Measurements from ENCODE around the gene PLSCR4.

PLSCR4 gene

DNA sequence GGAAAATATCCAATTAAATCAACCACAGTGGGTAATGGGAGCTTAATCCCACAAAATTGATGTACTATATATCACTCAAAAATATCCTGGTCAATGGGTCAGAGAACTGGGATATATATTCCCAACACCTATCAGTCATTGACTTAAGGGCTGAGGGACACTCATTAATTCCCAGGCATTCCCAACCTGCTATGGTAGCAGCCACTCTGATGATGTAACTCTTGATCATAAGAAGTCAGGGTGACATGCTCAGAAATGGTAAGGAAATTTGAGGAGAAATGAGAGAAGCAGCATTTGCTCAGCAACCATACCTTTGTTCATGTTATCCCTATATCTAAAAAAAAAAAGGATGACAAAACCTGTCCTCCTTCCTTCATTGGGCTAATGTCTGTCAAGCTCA is 86.8 kb downstream of the PLSCR4 start:
- Mint-ChIP-seq H3K9me3 (no peaks in the 10 kb centered on the region), H3K4me3 (no peak overlapping the region), H3K4me1 (peaks cover 16% of the 10 kb centered on the region), H3K36me3 (no peaks in the 10 kb centered on the region), H3K27me3 (peaks cover 38% of the 10 kb centered on the region), H3K27ac (no peak overlapping the region)

DNA sequence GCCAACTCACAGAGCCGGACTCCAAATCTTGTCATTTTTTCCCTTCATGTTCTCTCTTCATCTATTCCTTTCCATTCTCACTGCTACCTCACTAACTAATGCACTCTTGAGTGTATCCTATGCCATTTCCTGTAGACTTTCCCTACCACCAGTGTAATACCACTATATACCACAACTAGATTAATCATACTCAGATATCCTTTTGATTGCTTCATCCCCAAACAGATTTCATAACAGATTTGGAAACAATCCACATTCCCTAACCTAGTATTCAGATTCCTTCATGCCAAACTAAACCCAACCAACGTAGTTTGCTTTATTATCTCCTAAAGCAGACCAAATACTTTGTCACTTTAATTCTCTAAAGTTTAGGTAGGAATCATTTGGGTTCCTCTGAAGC is 87.3 kb downstream of the PLSCR4 start:
- no peaks in the 10 kb centered on the region for H3K9me3 Mint-ChIP-seq
- peaks cover 41% of the 10 kb centered on the region for H3K27me3 Mint-ChIP-seq
- no peak overlapping the region for H3K27ac Mint-ChIP-seq
- no peaks in the 10 kb centered on the region for H3K36me3 Mint-ChIP-seq
- no peak overlapping the region for H3K4me3 Mint-ChIP-seq
- H3K4me1 Mint-ChIP-seq = peaks cover 16% of the 10 kb centered on the region

DNA sequence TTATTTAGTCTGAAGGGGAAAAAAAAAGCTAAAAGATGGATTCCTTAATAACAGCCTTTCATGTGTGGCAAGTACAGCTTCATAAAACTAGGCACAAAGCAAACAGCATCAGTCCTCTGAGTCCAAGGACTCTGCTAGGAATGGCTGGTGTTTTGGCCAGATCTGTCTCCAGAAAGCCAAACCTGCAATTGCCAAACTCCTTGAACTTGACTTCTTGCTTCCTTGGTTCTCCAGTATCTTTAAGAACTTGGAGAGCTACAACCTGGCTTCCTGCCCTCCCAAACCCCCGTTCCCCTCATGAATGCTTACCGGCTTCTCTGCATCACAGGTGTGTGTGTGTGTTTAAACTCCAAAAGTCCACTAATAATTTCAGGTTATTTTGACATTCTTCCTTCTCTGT is 88.3 kb downstream of the PLSCR4 start:
- H3K4me1 Mint-ChIP-seq = peaks cover 16% of the 10 kb centered on the region
- no peak overlapping the region for H3K27ac Mint-ChIP-seq
- H3K36me3 Mint-ChIP-seq = no peaks in the 10 kb centered on the region
- no peak overlapping the region for H3K4me3 Mint-ChIP-seq
- no peaks in the 10 kb centered on the region for H3K9me3 Mint-ChIP-seq
- peaks cover 43% of the 10 kb centered on the region for H3K27me3 Mint-ChIP-seq

DNA sequence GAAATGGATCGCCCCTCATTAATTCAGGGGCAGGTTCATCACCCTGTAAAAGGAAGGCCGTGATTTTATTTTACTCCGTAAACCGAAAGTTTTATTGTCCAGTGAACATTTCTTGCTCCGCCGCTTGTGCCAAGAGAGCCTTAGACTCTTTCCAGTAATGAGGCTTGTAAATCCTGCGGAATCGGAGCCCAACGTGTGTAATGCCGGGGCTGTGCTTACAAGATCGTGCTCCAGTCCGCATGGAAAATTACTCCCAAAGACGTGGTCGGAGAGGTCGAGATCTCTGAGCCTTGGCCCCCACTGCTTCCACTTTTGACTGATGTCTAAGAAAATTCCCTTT is 89.3 kb downstream of the PLSCR4 start:
- Mint-ChIP-seq H3K4me1 (peaks cover 16% of the 10 kb centered on the region), H3K36me3 (no peaks in the 10 kb centered on the region), H3K9me3 (no peaks in the 10 kb centered on the region), H3K27me3 (peaks cover 45% of the 10 kb centered on the region), H3K27ac (no peak overlapping the region), H3K4me3 (peak overlapping the region; percentile 20)

DNA sequence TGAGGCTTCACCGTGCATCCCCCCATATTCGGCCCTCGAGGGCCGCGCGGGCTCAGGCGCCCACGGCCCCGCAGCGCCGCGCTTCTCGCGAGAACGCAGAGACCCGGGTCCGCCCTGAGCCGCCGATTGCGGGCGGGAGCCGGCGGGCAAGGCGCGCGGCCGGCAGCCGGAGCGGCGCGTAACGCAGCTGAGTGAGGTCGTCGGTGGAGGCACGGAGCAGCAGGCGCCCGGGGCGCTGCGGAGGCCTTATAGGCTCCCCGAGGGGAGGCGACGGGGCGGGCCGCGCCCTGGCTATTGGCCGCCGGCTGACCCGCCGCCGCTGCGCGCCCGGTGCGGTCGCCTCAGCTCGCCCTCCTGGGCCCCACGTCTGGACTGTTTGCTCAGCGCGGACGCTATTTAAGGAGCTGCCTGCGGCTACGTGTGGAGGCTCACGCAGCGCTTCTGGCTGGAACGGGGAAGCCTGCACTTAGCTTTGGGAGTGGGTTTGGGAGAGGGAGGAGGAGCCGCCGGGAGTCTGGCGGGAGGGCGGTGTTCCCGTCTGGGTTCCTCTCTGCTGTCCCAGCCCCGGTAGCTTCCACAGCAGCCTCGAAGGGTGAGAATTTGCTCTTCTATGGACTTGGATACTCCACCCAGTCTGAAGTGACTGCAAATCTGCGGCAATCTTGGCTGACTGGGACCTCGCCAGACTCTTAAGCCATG is 89.8 kb downstream of the PLSCR4 start, which contains the start of gene PLOD2:
Gene PLOD2 (minus strand): TSS at position 221 of the 699 bp plus-strand sequence. CDS start 195 bp downstream, at position 26.
- peaks cover 45% of the 10 kb centered on the region for H3K27me3 Mint-ChIP-seq
- no peaks in the 10 kb centered on the region for H3K36me3 Mint-ChIP-seq
- H3K4me1 Mint-ChIP-seq = peaks cover 16% of the 10 kb centered on the region
- H3K9me3 Mint-ChIP-seq = no peaks in the 10 kb centered on the region
- H3K4me3 Mint-ChIP-seq = peak within 1 kb of the TSS; percentile 51
- H3K27ac Mint-ChIP-seq = peak within 1 kb of the TSS; percentile 47

DNA sequence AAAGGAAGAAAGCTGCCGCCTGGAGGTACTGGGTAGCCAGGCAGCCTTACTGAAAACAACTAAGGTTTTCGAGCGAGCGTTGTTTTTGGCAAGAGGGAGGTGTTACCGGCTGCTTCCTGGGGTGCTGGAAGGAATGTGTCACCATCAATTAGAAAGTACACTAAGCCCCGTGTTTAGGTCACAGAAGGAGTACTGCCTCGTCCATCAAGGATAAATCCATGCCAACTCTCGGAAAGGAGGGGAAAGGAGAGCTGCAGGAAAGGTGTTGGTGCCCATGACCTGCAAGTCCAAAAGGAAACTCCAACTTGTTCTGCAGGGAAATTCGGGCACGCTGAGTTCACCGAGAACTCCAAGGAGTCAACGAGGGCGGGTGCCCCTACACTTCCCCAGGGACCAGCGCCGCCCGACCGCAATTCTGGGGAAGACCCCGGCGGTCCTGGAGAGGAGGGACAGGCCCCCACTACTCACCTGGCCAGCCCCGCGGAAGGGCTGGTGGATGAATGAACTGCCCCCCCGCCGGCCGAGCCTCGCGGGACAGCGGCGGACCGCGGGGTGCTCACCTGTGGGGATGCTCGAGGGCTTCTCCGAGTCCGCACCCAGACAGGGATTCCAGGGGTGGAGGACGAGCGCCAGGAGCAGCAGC is 90.5 kb downstream of the PLSCR4 start:
- H3K9me3 Mint-ChIP-seq = no peaks in the 10 kb centered on the region
- peak overlapping the region; percentile 47 for H3K27ac Mint-ChIP-seq
- H3K4me1 Mint-ChIP-seq = peaks cover 16% of the 10 kb centered on the region
- peaks cover 46% of the 10 kb centered on the region for H3K27me3 Mint-ChIP-seq
- no peaks in the 10 kb centered on the region for H3K36me3 Mint-ChIP-seq
- H3K4me3 Mint-ChIP-seq = peak overlapping the region; percentile 51

DNA sequence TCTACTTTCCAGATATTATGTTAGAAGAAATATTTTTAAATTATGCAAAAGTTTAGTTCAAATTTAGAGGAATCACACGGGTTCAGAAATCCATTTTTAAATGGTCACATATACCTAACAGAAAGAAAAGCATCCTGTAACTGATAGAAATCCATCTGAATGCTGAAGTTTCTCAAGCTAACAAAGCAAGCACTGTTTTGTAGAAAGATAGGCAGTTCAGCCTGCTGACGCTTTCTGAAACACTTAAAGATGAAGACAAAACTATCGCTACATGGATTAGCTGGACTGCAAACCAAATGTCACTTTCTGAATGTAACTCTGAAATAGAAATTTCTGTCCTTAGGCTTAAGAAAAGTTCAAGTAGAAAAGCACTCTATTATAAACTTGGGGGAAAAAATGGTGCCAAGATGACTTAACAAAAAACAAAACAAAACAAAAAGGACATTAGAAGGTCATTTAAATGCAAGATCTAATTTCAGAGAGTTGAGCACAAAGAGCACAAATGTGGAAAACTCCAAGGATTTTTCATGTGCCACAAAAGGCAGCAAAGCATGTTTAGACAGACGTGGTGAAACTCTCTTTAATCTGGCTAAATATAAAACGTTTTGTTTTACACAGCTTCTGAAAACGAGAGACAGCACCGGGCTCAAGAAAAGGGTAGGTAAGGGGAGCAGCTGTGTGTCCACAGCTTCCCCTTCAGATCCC is 91.1 kb downstream of the PLSCR4 start:
- Mint-ChIP-seq H3K27ac (no peak overlapping the region), H3K4me3 (peak overlapping the region; percentile 51), H3K9me3 (no peaks in the 10 kb centered on the region), H3K36me3 (no peaks in the 10 kb centered on the region), H3K27me3 (peaks cover 45% of the 10 kb centered on the region), H3K4me1 (peaks cover 16% of the 10 kb centered on the region)

DNA sequence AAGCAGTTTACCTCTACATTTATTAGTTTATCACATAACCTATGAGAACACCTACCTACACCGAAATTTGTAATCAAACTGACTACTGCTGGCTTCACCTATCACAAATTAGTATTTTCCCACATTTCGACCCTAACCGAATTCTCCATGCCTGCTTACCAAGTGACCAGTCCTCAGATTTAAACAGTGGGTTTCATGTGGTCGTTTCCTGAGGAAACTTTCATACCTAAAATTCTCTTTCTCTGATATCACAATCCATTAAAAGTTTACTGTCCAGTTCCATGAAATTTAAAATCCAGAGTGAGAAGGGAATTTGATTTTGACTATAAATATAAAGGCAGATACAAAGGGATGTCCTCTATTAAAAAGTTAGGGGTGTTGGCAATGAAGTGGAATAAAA is 91.9 kb downstream of the PLSCR4 start:
- Mint-ChIP-seq H3K27ac (no peak overlapping the region), H3K4me1 (peaks cover 16% of the 10 kb centered on the region), H3K27me3 (peaks cover 40% of the 10 kb centered on the region), H3K4me3 (no peak overlapping the region), H3K9me3 (no peaks in the 10 kb centered on the region), H3K36me3 (no peaks in the 10 kb centered on the region)

DNA sequence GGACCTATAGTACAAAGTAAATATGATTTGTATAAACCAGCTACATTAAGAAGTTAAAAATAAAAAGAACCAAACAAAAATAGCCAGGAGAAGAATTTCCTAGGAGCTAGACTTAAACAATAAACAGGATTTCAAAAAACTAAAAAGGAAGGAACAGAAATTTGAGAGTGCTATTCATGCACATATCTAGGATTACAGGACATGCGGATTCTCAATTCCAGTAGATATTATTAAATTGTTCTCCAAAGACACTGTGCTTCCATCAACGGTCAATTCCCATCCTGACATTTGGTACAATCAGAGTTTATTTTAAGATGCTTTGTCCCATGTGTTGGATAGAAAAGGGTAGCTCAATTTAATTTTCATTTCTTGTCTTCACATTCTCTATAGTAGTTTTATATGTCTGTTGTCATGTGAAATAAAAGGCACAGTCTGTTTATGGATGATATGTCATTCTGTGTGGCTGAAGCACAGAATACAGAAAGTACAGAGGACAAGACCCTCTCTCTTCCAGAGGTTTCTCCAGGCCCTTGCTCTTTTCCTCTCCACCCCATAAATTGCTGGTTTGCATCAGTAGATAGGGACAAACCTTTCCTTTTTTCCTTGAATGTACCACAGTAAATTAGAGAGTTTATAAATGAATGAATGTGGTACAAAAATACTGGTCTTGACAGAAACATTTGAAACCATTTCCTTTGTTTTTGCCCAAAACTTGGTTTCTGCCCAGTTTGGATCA is 93.4 kb downstream of the PLSCR4 start:
- Mint-ChIP-seq H3K27ac (no peak overlapping the region), H3K9me3 (no peaks in the 10 kb centered on the region), H3K4me1 (peaks cover 16% of the 10 kb centered on the region), H3K36me3 (no peaks in the 10 kb centered on the region), H3K27me3 (peaks cover 37% of the 10 kb centered on the region), H3K4me3 (no peak overlapping the region)

DNA sequence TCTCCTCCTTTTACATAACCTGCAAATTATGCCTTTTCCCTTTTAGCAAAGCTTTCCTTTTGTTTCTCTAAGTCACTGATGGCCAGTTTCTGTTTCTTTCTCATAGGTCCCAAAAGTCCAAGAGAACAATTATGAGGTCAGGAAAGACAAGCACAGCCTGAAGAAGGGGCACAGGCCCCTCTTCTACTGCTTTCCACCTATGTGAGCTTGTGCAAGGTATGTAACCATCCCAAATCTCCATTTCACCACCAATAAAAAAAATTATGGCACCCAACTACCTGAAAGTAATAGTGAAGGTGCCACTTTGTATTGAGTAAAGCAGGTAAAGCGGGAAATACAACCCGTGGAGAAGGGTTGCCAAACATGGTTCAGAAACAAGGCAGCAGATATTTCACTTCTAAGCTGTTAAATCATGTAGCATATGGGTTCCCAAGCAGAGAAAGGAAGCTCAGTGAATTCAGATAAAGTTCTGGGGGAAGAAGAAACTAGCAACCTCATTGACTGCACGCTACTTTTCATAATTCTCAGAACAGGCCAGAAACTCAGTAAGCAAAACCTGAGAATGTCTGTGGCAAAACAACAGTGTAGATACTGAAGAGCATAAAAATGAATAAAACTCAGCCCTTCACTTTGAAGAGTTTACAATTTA is 94.1 kb downstream of the PLSCR4 start:
- Mint-ChIP-seq H3K9me3 (no peaks in the 10 kb centered on the region), H3K27me3 (peaks cover 32% of the 10 kb centered on the region), H3K27ac (no peak overlapping the region), H3K36me3 (no peaks in the 10 kb centered on the region), H3K4me3 (no peak overlapping the region), H3K4me1 (peaks cover 13% of the 10 kb centered on the region)

DNA sequence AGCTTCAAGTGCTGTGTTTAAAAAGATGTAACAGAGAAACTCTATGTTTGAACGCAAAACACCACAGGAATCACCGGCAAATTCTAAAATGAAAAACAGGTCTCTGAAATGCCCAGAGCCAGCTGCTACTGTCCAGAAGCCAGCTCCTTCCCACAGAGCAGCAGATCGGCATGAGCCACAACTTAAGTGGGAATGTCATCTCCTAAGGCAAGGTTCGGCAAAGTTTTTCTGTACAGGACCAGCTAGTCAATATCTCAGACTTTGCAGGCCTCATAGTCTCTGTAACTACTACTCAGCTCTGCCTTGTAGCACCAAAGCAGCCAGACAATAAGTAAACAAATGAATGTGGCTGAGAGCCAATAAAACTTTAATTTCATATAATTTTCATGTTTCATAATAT is 94.8 kb downstream of the PLSCR4 start:
- Mint-ChIP-seq H3K4me1 (peaks cover 9% of the 10 kb centered on the region), H3K36me3 (no peaks in the 10 kb centered on the region), H3K4me3 (no peak overlapping the region), H3K9me3 (no peaks in the 10 kb centered on the region), H3K27ac (no peak overlapping the region), H3K27me3 (peaks cover 28% of the 10 kb centered on the region)

DNA sequence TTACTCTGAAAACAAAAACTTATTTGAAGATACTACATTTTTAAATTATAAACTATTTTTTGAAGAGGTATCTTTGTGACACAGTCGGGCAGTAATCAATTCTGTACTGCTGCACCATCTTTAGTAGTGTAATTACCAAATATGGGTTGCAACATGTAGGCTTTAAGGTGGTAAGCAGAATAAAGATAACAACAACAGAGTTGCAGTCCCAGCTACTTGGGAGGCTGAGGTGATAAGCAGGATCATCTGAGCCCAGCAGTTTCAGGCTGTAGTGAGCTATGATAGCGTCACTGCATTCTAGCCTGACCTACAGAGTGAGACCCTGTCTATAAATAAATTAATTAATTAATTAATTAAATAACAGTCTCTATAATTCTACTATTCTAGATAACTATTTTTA is 95.9 kb downstream of the PLSCR4 start:
- Mint-ChIP-seq H3K27ac (no peak overlapping the region), H3K4me3 (no peak overlapping the region), H3K9me3 (no peaks in the 10 kb centered on the region), H3K36me3 (no peaks in the 10 kb centered on the region), H3K27me3 (peaks cover 23% of the 10 kb centered on the region), H3K4me1 (peaks cover 4% of the 10 kb centered on the region)

DNA sequence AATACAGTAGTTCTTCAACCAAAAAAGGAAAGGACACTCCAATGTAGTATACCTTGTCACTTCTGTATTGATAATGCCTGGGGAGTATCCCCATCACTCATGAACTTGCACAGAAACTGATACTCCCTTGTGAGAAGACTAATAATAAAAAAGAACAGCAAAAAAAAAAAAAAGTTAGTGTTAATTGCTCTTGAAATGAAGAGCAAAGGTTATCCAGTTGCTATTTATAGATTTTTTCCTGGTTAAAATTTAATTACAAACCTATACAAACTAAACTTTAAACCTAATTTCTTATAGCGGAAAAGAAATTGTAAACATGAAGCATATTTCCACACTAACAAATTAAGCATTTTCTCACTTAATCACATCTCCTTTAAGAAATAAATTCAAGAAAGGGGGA is 96.6 kb downstream of the PLSCR4 start:
- no peaks in the 10 kb centered on the region for H3K4me1 Mint-ChIP-seq
- H3K27ac Mint-ChIP-seq = no peak overlapping the region
- peaks cover 18% of the 10 kb centered on the region for H3K27me3 Mint-ChIP-seq
- no peaks in the 10 kb centered on the region for H3K9me3 Mint-ChIP-seq
- no peak overlapping the region for H3K4me3 Mint-ChIP-seq
- no peaks in the 10 kb centered on the region for H3K36me3 Mint-ChIP-seq

DNA sequence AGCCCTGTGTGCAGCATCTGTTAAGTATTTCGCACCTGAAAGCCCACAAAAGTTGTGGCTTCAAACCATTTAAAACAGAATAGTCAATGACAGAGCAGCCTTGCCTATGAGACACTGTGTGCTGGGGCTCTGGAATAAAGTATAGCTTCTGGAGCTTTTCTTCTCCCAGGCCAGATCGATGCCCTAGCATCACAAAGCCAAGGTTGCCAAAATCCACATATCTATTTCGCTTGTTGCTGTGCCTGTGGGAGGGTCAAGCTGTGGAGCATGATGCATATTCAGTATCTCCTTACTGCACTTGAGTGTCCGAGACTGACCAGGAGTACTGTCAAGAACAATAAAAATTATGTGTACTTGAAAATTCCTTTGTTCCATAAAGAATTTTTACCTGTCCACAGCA is 97.5 kb downstream of the PLSCR4 start:
- Mint-ChIP-seq H3K36me3 (no peaks in the 10 kb centered on the region), H3K27ac (no peak overlapping the region), H3K9me3 (no peaks in the 10 kb centered on the region), H3K4me3 (no peak overlapping the region), H3K4me1 (no peaks in the 10 kb centered on the region), H3K27me3 (peaks cover 13% of the 10 kb centered on the region)

DNA sequence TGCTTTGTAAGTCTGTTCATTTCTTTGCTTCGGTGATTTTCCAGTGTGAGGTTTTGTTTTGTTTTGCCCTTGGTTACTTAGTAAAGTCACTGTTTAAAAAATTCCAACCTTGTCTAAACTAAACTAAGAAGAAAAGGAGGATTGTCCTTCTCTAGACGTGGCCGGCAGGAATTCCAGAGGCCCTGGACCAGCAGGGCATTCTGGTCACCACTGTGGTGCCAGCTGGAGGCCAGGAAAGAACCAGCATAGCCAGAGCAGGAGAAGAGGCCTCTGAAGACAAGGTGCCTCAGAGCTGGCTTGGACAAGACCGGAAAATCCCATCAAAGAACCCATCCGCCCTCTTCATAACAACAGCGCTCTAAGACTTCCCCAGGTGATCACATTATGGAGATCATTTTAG is 98.1 kb downstream of the PLSCR4 start:
- no peak overlapping the region for H3K27ac Mint-ChIP-seq
- no peaks in the 10 kb centered on the region for H3K9me3 Mint-ChIP-seq
- H3K4me3 Mint-ChIP-seq = no peak overlapping the region
- peaks cover 13% of the 10 kb centered on the region for H3K27me3 Mint-ChIP-seq
- no peaks in the 10 kb centered on the region for H3K36me3 Mint-ChIP-seq
- no peaks in the 10 kb centered on the region for H3K4me1 Mint-ChIP-seq

Data from activated naive CD4-positive, alpha-beta T cell treated with anti-CD3 and anti-CD28 coated beads, Interleukin-2, amount 50 U/mL, for 24 hours (primary cell).